MM.1S (cell line): Measurements from ENCODE around the gene ADH1A.

Experiments
- DNase-seq: peaks from one replicate; pipeline ENCODE4 v3.0.0-alpha.2; 2015
- H2AFZ ChIP-seq: fragments of 300-600 bp; sonication (generic); 2 replicates; pipeline ENCODE4 v1.6.0; 2016; ENCODE audit warnings: antibody characterized with exemption, low read length
- H3F3A ChIP-seq: fragments of 300-600 bp; sonication (generic); 2 replicates; pipeline ENCODE4 v1.6.1; 2016; ENCODE audit warnings: mild to moderate bottlenecking, antibody characterized with exemption, low read length, moderate library complexity, mixed read lengths; ENCODE audit not compliant: insufficient read depth
- H3K27ac ChIP-seq: fragments of 300-600 bp; sonication (generic); 2 replicates; pipeline ENCODE4 v1.5.1; 2016; ENCODE audit warnings: mild to moderate bottlenecking, low read length
- H3K27me3 ChIP-seq: fragments of 300-600 bp; sonication (generic); replicated peaks from 2 replicates; pipeline ENCODE4 v1.6.0; 2016; ENCODE audit warnings: low read length; ENCODE audit not compliant: insufficient read depth
- H3K36me3 ChIP-seq: fragments of 300-600 bp; sonication (generic); replicated peaks from 2 replicates; pipeline ENCODE4 v1.6.1; 2016; ENCODE audit warnings: mild to moderate bottlenecking, low read length, mixed read lengths; ENCODE audit not compliant: insufficient read depth
- H3K4me1 ChIP-seq: fragments of 300-600 bp; sonication (generic); 2 replicates; pipeline ENCODE4 v1.6.1; 2016; ENCODE audit warnings: low read length, mixed read lengths
- H3K4me2 ChIP-seq: fragments of 300-600 bp; sonication (generic); 2 replicates; pipeline ENCODE4 v1.6.0; 2016; ENCODE audit warnings: low read depth, low read length
- H3K4me3 ChIP-seq: fragments of 300-600 bp; sonication (generic); 2 replicates; pipeline ENCODE4 v1.5.1; 2016; ENCODE audit warnings: low read length, mixed read lengths
- H3K79me2 ChIP-seq: fragments of 300-600 bp; sonication (generic); 2 replicates; pipeline ENCODE4 v1.6.1; 2016; ENCODE audit warnings: mixed run types, low read length, mixed read lengths
- H3K9ac ChIP-seq: fragments of 300-600 bp; sonication (generic); 2 replicates; pipeline ENCODE4 v1.6.1; 2016; ENCODE audit warnings: low read length, mixed read lengths
- H3K9me2 ChIP-seq: fragments of 300-600 bp; sonication (generic); replicated peaks from 2 replicates; pipeline ENCODE4 v1.6.1; 2016; ENCODE audit warnings: mild to moderate bottlenecking, low read length, mixed read lengths; ENCODE audit not compliant: insufficient read depth
- H3K9me3 ChIP-seq: fragments of 300-600 bp; sonication (generic); replicated peaks from 2 replicates; pipeline ENCODE4 v1.6.1; 2016; ENCODE audit warnings: mild to moderate bottlenecking, low read length, mixed read lengths; ENCODE audit not compliant: insufficient read depth
- H4K20me1 ChIP-seq: fragments of 300-600 bp; sonication (generic); 2 replicates; pipeline ENCODE4 v1.6.1; 2016; ENCODE audit warnings: mild to moderate bottlenecking, low read length, moderate library complexity, mixed read lengths; ENCODE audit not compliant: insufficient read depth
- EZH2 ChIP-seq: fragments of 300-600 bp; sonication (generic); optimal IDR thresholded peaks from 2 replicates; pipeline ENCODE3; 2017; ENCODE audit warnings: low read depth, mild to moderate bottlenecking, antibody characterized with exemption, low read length, mixed read lengths
- EZH2phosphoT487 ChIP-seq: fragments of 300-600 bp; sonication (generic); IDR thresholded peaks from 2 replicates; pipeline ENCODE4 v1.6.1; 2018; ENCODE audit warnings: antibody characterized with exemption, low read length
- TF ChIP-seq, protein P1 (sequence below): fragments of 300-600 bp; sonication (generic); IDR thresholded peaks from 2 replicates; pipeline ENCODE4 v1.5.1; 2016; ENCODE audit warnings: antibody characterized with exemption, low read length, mixed read lengths

Gene ADH1A

DNA sequence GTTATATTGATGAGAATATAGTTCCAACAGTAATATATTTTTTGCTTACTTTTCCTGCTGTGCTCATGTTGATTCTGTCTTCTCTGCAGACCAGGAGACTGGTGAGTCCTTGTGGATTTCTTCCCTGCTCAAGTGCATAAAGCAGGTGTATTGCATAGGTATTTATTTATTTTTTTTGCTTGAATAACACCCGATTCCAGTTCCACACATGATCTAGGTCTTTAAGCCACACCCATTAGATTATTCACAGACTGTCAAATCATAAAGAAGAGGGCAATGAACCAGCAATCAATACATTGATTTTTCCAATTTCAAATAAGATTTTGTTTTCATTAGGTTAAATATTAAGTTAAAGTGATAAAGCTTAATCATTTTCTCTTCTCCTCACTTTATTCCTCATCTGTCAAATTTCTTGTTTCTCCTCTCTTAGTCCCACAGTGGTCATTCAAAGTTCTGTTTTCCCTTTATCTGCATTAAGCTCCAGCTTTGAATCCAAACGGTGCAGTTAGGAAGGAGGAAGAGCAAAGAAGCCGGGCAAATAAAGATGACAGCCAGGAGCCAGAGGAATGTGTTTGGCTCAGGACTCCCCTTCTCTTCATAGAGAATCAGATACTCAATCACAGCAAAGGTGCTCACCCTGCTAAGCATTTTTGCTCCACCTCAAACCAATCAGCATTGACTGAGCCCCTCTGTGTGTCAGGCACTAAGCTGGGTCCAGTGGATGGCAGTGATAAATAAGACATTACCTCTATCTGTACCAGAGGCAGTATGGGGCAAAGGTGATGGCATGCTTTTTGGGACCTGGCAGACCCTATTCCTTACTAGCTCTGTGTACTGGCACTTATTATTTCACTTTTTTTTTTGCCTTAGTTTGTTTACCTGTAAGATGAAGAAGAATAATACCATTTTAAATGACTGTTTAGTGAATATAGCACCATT is at the start of gene ADH1A:
Gene ADH1A, minus strand, starts transcription at position 138 of the 939 bp plus-strand sequence. Its CDS starts 71 bp downstream, at position 67.
- H3K9ac ChIP-seq = no peak within 1 kb of the TSS
- no peaks in the 10 kb centered on the region for H3F3A ChIP-seq
- H3K4me2 ChIP-seq = no peak within 1 kb of the TSS
- H3K4me1 ChIP-seq = no peaks in the 10 kb centered on the region
- H3K9me3 ChIP-seq = no peaks in the 10 kb centered on the region
- no peaks in the 10 kb centered on the region for H4K20me1 ChIP-seq
- H3K27me3 ChIP-seq = no peaks in the 10 kb centered on the region
- TF ChIP-seq EZH2 (no peak), EZH2phosphoT487 (no peak)
- TF ChIP-seq, protein P1, sequence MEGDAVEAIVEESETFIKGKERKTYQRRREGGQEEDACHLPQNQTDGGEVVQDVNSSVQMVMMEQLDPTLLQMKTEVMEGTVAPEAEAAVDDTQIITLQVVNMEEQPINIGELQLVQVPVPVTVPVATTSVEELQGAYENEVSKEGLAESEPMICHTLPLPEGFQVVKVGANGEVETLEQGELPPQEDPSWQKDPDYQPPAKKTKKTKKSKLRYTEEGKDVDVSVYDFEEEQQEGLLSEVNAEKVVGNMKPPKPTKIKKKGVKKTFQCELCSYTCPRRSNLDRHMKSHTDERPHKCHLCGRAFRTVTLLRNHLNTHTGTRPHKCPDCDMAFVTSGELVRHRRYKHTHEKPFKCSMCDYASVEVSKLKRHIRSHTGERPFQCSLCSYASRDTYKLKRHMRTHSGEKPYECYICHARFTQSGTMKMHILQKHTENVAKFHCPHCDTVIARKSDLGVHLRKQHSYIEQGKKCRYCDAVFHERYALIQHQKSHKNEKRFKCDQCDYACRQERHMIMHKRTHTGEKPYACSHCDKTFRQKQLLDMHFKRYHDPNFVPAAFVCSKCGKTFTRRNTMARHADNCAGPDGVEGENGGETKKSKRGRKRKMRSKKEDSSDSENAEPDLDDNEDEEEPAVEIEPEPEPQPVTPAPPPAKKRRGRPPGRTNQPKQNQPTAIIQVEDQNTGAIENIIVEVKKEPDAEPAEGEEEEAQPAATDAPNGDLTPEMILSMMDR = no peak
- H2AFZ ChIP-seq = no peak within 1 kb of the TSS
- no peaks in the 10 kb centered on the region for H3K79me2 ChIP-seq
- no peaks in the 10 kb centered on the region for H3K36me3 ChIP-seq
- no peak within 1 kb of the TSS for H3K27ac ChIP-seq
- no peaks in the 10 kb centered on the region for H3K9me2 ChIP-seq
- H3K4me3 ChIP-seq = no peak within 1 kb of the TSS
- DNase-seq = no peak

DNA sequence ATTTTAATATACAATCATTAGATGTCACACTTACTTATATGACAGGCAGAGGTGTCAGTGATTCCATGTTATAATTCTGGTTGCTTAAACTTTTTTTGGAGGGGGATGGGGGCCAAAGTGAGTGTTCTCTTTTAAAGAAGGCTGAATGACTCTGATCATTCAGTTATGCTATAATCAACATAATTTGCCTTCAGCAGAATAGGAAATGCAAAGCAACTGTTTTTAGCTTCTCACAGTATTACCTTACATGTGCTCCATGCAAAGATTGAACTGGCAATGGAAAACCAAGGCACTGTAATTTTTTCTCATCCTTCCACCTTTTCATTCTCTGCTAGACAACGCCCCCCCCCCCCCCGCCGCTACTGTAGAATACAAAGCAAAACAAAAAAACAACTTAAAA is 48.4 kb upstream of the ADH1A start:
- no peaks in the 10 kb centered on the region for H3K36me3 ChIP-seq
- H3K9me3 ChIP-seq = no peaks in the 10 kb centered on the region
- H3K9ac ChIP-seq = no peak overlapping the region

DNA sequence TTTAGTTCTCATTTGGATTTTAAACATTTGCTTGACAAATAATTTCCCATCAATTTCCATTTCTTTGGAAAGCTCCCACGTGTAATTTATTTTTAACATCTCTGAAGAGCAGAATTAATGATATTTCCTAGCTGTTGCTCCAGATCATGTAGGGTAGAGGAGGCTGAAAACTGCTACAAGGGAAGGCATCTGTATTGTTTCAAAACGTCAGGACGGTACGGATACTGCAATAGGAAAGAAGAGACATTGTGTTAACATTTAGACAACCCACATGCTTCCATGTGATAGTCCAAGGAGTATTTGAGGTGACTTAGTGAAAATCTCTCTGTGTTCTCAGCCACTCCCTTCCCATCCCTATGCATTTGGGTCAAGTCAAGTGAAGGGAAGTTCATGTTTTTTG is 45.8 kb upstream of the ADH1A start:
- DNase-seq = no peak
- Histone ChIP-seq H3K27ac (no peak overlapping the region), H3K9me2 (no peaks in the 10 kb centered on the region), H3F3A (no peaks in the 10 kb centered on the region), H2AFZ (no peak overlapping the region), H3K27me3 (no peaks in the 10 kb centered on the region), H3K4me2 (no peak overlapping the region), H3K36me3 (no peaks in the 10 kb centered on the region), H3K79me2 (no peaks in the 10 kb centered on the region), H3K4me1 (no peaks in the 10 kb centered on the region), H3K9ac (no peak overlapping the region), H4K20me1 (no peaks in the 10 kb centered on the region), H3K4me3 (no peak overlapping the region), H3K9me3 (no peaks in the 10 kb centered on the region)
- TF ChIP-seq, protein P1 = no peak
- no peak for TF ChIP-seq EZH2
- TF ChIP-seq EZH2phosphoT487 = no peak

More for the DNA sequence above, 48.4 kb upstream of the ADH1A start:
- H3K4me1 ChIP-seq = no peaks in the 10 kb centered on the region
- no peaks in the 10 kb centered on the region for H3K79me2 ChIP-seq
- no peak overlapping the region for H2AFZ ChIP-seq
- H3K4me2 ChIP-seq = no peak overlapping the region
- DNase-seq = no peak
- H4K20me1 ChIP-seq = no peaks in the 10 kb centered on the region
- TF ChIP-seq EZH2phosphoT487 (no peak), EZH2 (no peak)
- TF ChIP-seq, protein P1 = no peak
- H3K9me2 ChIP-seq = no peaks in the 10 kb centered on the region
- no peaks in the 10 kb centered on the region for H3F3A ChIP-seq
- H3K27me3 ChIP-seq = no peaks in the 10 kb centered on the region
- H3K4me3 ChIP-seq = no peak overlapping the region
- no peak overlapping the region for H3K27ac ChIP-seq
